GM13977 (cell line): ENCODE results near the gene ITPR2.
A peak's percentile ranks its signal among the peaks of the same experiment; 100 is the strongest.

ENCODE experiments used
- DNase-seq: peaks from one replicate; pipeline ENCODE4 v3.0.0; 2012; ENCODE audit warnings: low spot score
- in situ Hi-C: fragments of 300-500 bp; cut with MboI; formaldehyde crosslinking; loops from one replicate; pipeline ENCODE4 v1.12.0; 2022; ENCODE audit warnings: low sequenced_read_pairs, low pct_unique_long_range_greater_than_20kb, mixed read lengths, inconsistent platforms; ENCODE audit not compliant: unreplicated experiment
- TF ChIP-seq, protein P1 (sequence below): IDR thresholded peaks from 2 replicates; pipeline ENCODE4 v1.5.1; 2012; ENCODE audit warnings: mild to moderate bottlenecking, control low read depth; ENCODE audit not compliant: insufficient read depth; ENCODE audit errors: extremely low read depth, missing control alignments

Gene ITPR2

DNA sequence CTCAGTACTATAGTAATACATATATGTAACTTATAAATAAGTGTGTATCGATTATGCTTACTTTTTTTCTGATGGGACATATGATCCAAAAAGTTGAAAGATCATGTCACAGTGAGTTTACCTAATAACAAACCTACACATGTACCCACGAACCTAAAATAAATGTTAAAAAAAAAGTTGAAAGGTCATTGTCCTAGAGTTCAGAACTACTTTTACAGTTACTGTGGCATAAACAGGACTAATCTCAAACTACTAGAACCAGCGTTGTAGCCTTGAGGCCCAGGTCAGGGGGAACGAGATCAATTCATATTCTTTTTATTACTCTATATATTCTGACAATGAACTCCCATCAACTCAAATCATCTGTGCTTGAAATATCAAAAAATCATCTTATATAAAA is 81.8 kb downstream of the ITPR2 start:
- in situ Hi-C loops, result no loop called here
- DNase-seq, result no peak
- TF ChIP-seq, protein P1, sequence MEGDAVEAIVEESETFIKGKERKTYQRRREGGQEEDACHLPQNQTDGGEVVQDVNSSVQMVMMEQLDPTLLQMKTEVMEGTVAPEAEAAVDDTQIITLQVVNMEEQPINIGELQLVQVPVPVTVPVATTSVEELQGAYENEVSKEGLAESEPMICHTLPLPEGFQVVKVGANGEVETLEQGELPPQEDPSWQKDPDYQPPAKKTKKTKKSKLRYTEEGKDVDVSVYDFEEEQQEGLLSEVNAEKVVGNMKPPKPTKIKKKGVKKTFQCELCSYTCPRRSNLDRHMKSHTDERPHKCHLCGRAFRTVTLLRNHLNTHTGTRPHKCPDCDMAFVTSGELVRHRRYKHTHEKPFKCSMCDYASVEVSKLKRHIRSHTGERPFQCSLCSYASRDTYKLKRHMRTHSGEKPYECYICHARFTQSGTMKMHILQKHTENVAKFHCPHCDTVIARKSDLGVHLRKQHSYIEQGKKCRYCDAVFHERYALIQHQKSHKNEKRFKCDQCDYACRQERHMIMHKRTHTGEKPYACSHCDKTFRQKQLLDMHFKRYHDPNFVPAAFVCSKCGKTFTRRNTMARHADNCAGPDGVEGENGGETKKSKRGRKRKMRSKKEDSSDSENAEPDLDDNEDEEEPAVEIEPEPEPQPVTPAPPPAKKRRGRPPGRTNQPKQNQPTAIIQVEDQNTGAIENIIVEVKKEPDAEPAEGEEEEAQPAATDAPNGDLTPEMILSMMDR, result no peak

DNA sequence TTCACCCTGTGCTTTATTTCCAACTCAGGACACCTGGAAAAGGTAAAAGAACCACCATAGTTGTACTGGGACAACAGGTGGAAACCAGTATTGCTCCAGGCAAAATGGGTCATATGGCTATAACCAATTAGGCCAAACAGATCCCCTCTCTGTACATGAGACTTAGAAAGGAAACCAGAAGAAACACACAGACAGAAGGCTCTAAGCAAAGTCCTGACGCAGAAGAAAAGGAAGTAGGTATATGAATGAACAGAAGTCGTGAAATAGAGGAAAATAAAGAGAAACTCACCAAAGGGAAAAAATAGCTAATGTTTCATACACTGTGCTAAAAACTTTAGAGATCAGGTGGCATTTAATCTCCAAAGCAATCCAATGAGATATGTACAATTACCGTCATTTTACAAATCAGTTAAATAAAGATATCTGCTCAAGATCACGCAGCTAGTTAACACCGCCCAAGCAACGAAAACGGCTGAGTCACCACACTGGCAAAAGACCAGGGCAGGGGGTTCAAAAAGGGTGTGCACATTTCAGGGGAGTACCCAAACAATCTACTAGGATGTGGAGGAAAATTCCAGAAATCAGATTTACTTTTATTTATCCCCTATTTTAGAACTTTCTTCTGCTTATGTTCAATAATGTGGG is 82.3 kb downstream of the ITPR2 start:
- no peak for DNase-seq
- in situ Hi-C loops, result no loop called here
- TF ChIP-seq, protein P1, result no peak

DNA sequence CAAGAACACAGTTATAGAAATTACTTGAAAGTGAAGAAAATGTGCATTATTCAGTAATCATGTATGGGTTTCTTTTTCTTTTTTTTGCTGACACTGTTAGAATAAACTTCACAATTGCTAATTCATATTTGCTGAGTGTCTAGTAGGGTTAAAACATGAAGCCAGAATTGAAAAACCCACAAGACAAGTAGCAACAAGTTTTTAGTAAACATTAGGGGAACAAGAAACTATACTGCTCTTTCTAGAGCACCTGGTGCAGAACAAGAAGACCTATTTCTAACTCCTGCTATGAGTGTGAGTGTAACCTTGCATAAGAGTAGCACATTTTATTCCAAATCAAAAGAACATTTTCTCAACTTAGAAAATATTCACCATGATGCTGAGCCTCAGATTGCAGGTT is 83.2 kb downstream of the ITPR2 start:
- peak; percentile 42 for DNase-seq
- in situ Hi-C loops, result no loop called here
- TF ChIP-seq, protein P1, result no peak

DNA sequence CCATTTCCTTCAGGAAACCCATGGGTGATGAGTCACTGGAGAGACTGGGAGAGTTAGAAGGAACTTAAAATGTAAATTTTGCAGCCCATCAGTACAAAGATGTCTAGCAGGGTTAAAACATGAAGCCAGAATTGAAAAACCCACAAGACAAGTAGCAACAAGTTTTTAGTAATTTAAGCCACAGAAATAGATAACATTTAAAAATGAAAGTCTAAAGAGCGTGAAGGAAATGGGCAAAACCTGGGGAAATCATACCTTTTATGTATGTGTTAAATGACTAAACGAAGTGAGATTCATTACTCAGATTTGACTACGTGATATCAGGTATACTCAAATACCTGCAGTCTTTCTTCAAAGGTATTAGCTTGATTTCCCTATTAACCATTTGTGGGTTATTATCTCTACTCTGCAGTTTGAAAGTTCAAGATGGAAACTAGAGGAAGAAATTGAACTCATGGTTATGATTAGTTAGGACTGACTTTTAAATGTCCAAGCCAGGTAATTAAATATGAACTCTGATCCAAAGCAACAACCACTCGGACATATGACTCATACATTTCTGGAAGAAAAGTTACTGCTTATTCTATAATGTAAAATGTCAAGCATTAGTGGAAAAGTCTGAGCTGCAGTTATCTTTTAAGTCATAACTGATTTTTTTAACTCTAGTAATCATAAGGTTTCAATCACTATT is 84.1 kb downstream of the ITPR2 start:
- DNase-seq, result peak; percentile 32
- TF ChIP-seq, protein P1, result no peak
- in situ Hi-C loops, result no loop called here

DNA sequence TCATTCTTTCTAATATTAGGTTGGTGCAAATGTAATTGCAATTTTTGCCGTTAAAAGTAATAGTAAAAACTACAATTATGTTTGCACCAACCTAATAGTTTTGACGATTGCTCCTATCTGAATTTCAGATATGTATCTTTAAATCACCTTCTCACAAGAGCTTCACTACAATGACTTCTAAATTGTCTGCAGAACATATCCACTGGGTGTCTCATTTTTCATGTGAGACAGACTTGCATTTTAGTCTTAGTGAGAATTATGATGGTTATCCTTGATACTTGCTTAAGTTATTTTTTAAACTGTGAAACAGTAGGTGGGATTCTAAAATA is 84.6 kb downstream of the ITPR2 start:
- in situ Hi-C loops, result no loop called here
- peak; percentile 14 for DNase-seq
- TF ChIP-seq, protein P1, result no peak

DNA sequence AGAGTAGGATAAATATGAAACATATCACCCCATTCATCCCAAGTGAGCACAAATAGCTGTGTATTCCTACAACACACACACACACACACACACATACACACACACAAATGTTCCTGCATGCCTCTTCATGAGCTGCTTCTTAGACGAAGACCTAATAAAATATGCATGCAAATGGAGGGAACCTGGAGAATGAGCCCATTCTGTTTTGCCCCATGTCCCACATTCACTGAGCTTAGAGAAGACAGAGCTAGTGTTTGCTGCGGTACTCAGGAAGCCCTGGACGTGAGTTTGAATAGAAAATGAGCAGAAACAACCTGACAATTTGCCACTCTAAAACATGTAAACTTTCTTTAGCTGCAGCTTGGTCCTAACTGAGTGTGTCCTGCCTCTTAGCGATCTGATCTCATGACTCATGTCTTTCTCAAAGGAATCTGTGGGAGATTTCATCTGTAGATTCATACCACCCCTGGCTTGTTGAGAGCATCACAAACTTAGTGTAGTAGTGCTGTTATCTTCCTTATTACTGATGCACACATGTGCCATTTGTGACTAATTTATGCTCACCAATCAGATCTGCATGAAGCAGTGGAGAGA is 86.8 kb downstream of the ITPR2 start:
- TF ChIP-seq, protein P1, result no peak
- DNase-seq, result no peak
- in situ Hi-C loops, result no loop called here
